OCI-LY7 (cell line): Measurements from ENCODE around the gene ZNF678. TPM values are rescaled to one million over a fixed set of nuclear protein-coding genes. Genes with fewer than 3 reads are reported as not detected.

Source experiments
- BruUV-seq: library from RNA; stranded (reverse); fragments of 400-500 nt; replicated peaks from 2 replicates; lab custom pipeline; 2021; lab: Mats Ljungman, UMichigan
- CTCF ChIA-PET: fragments of 300-600 bp; sonication (Branson Sonifier 250); formaldehyde crosslinking; loops from one replicate; lab custom pipeline; 2022; ENCODE audit warnings: antibody characterized with exemption; ENCODE audit not compliant: unreplicated experiment; lab: Charles Lee
- POLR2A ChIA-PET: fragments of 300-600 bp; sonication (Branson Sonifier 250); formaldehyde crosslinking; loops from one replicate; lab custom pipeline; 2022; ENCODE audit warnings: antibody characterized with exemption; lab: Charles Lee
- DNase-seq: peaks from one replicate; pipeline ENCODE4 v3.0.0-alpha.2; 2015; ENCODE audit warnings: low spot score
- H2AFZ ChIP-seq: fragments of 200-600 bp; sonication (generic), shearing (Covaris generic); 2 replicates; pipeline ENCODE4 v1.6.1; 2014; ENCODE audit warnings: mild to moderate bottlenecking, antibody characterized with exemption, low read length, moderate library complexity
- H3K27ac ChIP-seq: fragments of 200-600 bp; sonication (generic); 2 replicates; pipeline ENCODE4 v1.5.1; 2014; ENCODE audit warnings: mixed run types, low read depth, mild to moderate bottlenecking, moderate library complexity, low read length, inconsistent platforms; ENCODE audit not compliant: poor library complexity, severe bottlenecking
- H3K36me3 ChIP-seq: fragments of 200-600 bp; sonication (generic); 2 replicates; pipeline ENCODE4 v1.6.1; 2014; ENCODE audit warnings: mild to moderate bottlenecking, antibody characterized with exemption, low read length, moderate library complexity, mixed read lengths; ENCODE audit not compliant: insufficient read depth
- H3K4me1 ChIP-seq: fragments of 200-600 bp; sonication (generic); 2 replicates; pipeline ENCODE4 v1.5.1; 2014; ENCODE audit warnings: mild to moderate bottlenecking, low read length; ENCODE audit not compliant: insufficient read depth, poor library complexity, severe bottlenecking
- H3K4me2 ChIP-seq: fragments of 200-600 bp; sonication (generic); 2 replicates; pipeline ENCODE4 v1.6.1; 2014; ENCODE audit warnings: mild to moderate bottlenecking, low read length
- H3K4me3 ChIP-seq: fragments of 200-600 bp; sonication (generic); 2 replicates; pipeline ENCODE4 v1.5.1; 2014; ENCODE audit warnings: mild to moderate bottlenecking, low read depth, low read length; ENCODE audit not compliant: poor library complexity, severe bottlenecking
- H3K79me2 ChIP-seq: fragments of 200-600 bp; sonication (generic); 2 replicates; pipeline ENCODE4 v1.6.1; 2016; ENCODE audit warnings: low read depth, mild to moderate bottlenecking, low read length, moderate library complexity, mixed read lengths; ENCODE audit not compliant: insufficient read depth
- H3K9me2 ChIP-seq: fragments of 200-600 bp; sonication (generic); 2 replicates; pipeline ENCODE4 v1.6.1; 2016; ENCODE audit warnings: mild to moderate bottlenecking, low read length, mixed read lengths; ENCODE audit not compliant: insufficient read depth
- H3K9me3 ChIP-seq: fragments of 200-600 bp; sonication (generic); 2 replicates; pipeline ENCODE4 v1.6.1; 2014; ENCODE audit warnings: mild to moderate bottlenecking, mixed run types, low read length, mixed read lengths
- H4K20me1 ChIP-seq: fragments of 200-600 bp; sonication (generic); 2 replicates; pipeline ENCODE4 v1.6.1; 2014; ENCODE audit warnings: mild to moderate bottlenecking, antibody characterized with exemption, low read length, moderate library complexity, mixed read lengths; ENCODE audit not compliant: insufficient read depth
- EZH2phosphoT487 ChIP-seq: fragments of 200-600 bp; sonication (generic); IDR thresholded peaks from 2 replicates; pipeline ENCODE4 v1.6.1; 2018; ENCODE audit warnings: low read depth, borderline replicate concordance, mild to moderate bottlenecking, mixed run types, antibody characterized with exemption, low read length, moderate library complexity, mixed read lengths
- intact Hi-C: fragments of 100-400 bp; cut with micrococcal nuclease; formaldehyde crosslinking; loops from one replicate; pipeline ENCODE4 v1.10.0; 2022; ENCODE audit not compliant: unreplicated experiment
- total RNA-seq, 2 experiments: library from RNA; depleted of rRNA in 1 of 2; stranded (reverse); fragments of >200 nt in 1 of 2; shearing (Covaris generic) in 1 of 2; gene quantifications; 2 replicates each; pipeline ENCODE4 v1.2.3, GENCODE V29; 2014 to 2022
- TF ChIP-seq, protein P1 (sequence below): fragments of 200-600 bp; sonication (generic); conservative IDR thresholded peaks from 2 replicates; pipeline ENCODE4 v1.5.1; 2014; ENCODE audit warnings: mild to moderate bottlenecking, antibody characterized with exemption, low read length, moderate library complexity, mixed read lengths

ZNF678 gene
- total RNA-seq, 2 experiments from 2014 or later, result 19.7 to 23.9 TPM

DNA sequence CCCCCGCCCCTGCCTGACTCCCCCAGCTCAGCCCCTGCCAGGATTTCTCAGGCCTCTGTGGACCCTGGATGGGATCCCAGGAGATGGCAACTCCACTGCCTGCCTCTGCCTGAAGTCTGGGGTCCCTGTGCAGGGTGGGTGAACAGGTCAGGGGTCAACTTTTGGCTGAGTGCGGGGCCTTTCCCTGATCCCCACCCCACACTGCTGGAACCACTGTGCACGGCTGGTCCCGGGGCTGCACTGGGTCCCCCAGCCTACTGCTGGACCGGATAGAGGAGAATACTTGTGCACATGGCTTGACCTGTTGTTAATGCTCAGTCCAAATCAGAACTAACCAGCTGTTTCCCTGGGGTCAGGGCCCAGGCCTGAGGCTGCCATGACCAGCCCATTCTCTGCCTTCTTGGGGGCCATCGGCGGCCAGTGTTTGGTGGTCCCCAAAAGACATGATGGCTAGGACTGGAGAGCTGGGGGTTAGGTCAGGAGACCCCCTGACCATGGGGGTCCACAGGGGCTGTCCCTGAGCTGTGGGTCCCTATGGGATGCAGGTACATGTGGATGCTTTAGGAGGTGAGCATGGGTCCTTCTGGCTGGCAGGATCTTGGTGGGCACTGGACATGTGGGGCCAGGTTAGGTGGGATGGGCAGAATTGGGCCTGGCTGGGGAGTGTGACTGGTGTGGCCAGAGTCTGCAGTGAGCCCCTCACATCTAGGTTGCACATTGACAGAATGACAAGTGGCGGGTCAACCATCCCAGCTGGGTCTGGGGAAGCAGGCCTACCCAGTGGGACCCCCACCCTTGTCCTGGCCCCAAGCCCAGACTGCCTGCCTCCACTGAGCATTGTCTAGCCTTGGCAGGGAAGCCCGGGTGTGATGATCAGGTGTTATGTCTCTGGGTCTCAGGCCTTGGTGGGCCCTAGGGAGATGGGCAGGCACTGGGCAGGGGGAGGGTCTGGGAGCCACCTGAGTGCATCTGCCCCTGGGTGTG is 19.0 kb upstream of the ZNF678 start:
- H3K27ac ChIP-seq, result no peak overlapping the region
- ChIA-PET CTCF (no interaction called here), POLR2A (no interaction called here)
- TF ChIP-seq EZH2phosphoT487, result no peak
- TF ChIP-seq, protein P1, sequence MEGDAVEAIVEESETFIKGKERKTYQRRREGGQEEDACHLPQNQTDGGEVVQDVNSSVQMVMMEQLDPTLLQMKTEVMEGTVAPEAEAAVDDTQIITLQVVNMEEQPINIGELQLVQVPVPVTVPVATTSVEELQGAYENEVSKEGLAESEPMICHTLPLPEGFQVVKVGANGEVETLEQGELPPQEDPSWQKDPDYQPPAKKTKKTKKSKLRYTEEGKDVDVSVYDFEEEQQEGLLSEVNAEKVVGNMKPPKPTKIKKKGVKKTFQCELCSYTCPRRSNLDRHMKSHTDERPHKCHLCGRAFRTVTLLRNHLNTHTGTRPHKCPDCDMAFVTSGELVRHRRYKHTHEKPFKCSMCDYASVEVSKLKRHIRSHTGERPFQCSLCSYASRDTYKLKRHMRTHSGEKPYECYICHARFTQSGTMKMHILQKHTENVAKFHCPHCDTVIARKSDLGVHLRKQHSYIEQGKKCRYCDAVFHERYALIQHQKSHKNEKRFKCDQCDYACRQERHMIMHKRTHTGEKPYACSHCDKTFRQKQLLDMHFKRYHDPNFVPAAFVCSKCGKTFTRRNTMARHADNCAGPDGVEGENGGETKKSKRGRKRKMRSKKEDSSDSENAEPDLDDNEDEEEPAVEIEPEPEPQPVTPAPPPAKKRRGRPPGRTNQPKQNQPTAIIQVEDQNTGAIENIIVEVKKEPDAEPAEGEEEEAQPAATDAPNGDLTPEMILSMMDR, result no peak
- no peaks in the 10 kb centered on the region for H3K9me3 ChIP-seq
- DNase-seq, result no peak
- no peak overlapping the region for H2AFZ ChIP-seq
- no peak overlapping the region for H3K4me3 ChIP-seq
- no peak overlapping the region for H3K4me2 ChIP-seq
- no peaks in the 10 kb centered on the region for H3K36me3 ChIP-seq
- no peaks in the 10 kb centered on the region for H3K79me2 ChIP-seq
- intact Hi-C loops, result no loop called here
- H3K9me2 ChIP-seq, result no peaks in the 10 kb centered on the region
- peaks cover 6% of the 10 kb centered on the region for H3K4me1 ChIP-seq
- H4K20me1 ChIP-seq, result no peaks in the 10 kb centered on the region
- no TSS peak for BruUV-seq

DNA sequence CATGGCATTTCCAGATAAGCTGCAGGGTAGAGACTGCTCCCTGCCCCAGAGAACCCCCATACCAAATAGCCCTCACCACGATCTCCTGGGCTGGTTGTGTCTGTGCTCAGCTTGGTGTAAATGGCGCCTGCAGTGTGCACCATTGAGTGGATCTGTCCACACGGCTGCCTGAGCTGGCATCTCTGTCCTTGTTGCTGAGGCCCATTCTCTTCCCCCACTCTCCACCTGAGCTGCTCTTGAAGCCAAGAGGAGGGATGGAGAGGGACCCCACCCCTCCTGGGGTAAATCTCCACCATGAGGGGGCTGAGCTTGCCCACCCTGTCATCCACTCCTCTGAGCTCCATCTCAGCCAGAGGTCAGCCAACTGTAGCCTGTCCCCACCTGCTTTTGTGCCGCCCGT is 18.0 kb upstream of the ZNF678 start:
- no TSS peak for BruUV-seq
- POLR2A ChIA-PET, result interaction anchor here (0.7 kb wide), 1 partner anchor 26 kb away, joined by 3 read pairs; no protein-coding TSS in a partner anchor
- H3K9me2 ChIP-seq, result no peaks in the 10 kb centered on the region
- intact Hi-C loops, result no loop called here
- H3K9me3 ChIP-seq, result no peaks in the 10 kb centered on the region
- H3K4me2 ChIP-seq, result no peak overlapping the region
- H4K20me1 ChIP-seq, result no peaks in the 10 kb centered on the region
- no peaks in the 10 kb centered on the region for H3K79me2 ChIP-seq
- peaks cover 6% of the 10 kb centered on the region for H3K4me1 ChIP-seq
- H3K4me3 ChIP-seq, result no peak overlapping the region
- H3K36me3 ChIP-seq, result no peaks in the 10 kb centered on the region
- H2AFZ ChIP-seq, result no peak overlapping the region
- H3K27ac ChIP-seq, result no peak overlapping the region
- TF ChIP-seq, protein P1, result no peak
- no peak for TF ChIP-seq EZH2phosphoT487
- CTCF ChIA-PET, result no interaction called here
- no peak for DNase-seq

DNA sequence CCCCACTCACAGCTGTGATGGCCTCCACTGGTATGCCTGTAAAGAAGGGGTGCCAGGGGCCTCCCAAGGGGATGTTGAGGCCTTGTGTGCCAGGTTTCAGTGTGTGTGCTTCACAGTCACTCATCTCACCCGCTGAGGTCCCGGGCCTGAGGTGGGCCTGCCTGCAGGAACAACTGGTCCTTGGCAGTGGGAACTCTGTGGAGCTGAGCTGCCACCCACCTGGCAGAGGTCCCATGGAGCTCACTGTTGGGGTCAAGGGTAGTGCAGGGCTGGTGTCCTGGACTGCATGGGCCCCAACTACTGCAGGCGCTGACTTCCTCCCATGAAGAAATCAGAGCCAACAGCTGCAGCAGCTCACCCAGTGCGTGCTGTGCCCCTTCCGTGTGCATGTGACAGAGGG is 17.3 kb upstream of the ZNF678 start:
- intact Hi-C loops, result no loop called here
- POLR2A ChIA-PET, result interaction anchor here (0.7 kb wide), 1 partner anchor 25 kb away, joined by 3 read pairs; no protein-coding TSS in a partner anchor
- Histone ChIP-seq H3K4me1 (peaks cover 6% of the 10 kb centered on the region), H3K4me3 (no peak overlapping the region), H3K79me2 (no peaks in the 10 kb centered on the region), H3K36me3 (no peaks in the 10 kb centered on the region), H3K9me3 (no peaks in the 10 kb centered on the region), H3K9me2 (no peaks in the 10 kb centered on the region), H3K4me2 (no peak overlapping the region), H4K20me1 (no peaks in the 10 kb centered on the region), H3K27ac (no peak overlapping the region), H2AFZ (no peak overlapping the region)
- BruUV-seq, result no TSS peak
- TF ChIP-seq EZH2phosphoT487, result no peak
- TF ChIP-seq, protein P1, result no peak
- CTCF ChIA-PET, result no interaction called here
- DNase-seq, result no peak
